ENCODE results near the gene GNAO1. TPM values are rescaled to one million over a fixed set of nuclear protein-coding genes. Genes with fewer than 3 reads are reported as not detected.

GNAO1 gene
- total RNA-seq, 2 donors from 2014 or later, result 6.1 to 23.6 TPM

DNA sequence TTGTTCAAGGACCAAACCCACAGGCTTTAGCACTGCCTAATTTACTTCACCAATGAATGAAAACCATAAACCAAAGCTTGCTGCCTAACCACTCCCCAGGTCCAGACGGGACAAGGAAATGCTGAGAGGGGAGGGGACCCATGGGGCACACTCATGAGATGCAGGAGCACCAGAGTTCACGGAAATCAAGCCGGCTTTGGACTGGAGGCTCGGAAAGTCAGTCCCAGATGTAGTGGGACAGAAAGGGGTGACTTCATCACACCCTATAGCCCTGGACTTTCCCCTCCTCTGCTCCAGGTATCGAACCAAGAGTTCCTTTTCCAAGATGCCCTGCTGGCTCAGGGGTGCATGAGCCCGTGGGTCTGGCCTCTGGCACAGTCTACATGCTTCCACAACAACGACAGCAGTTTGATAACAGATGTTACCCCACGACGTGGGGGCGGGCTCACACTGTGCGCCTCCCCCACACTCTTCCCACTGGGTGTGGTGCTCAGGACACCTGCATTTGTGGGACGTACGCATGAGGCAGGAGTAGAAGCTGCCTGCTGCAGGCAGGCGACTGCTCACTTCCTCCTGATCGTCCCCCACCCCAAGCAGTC, 170.9 kb downstream of the GNAO1 start:
- no peak for TF ChIP-seq POLR2A (IDR thresholded peaks at IDR 0.05)
- TF ChIP-seq POLR2AphosphoS5 (IDR thresholded peaks at IDR 0.05), result no peak
- TF ChIP-seq, protein P1, sequence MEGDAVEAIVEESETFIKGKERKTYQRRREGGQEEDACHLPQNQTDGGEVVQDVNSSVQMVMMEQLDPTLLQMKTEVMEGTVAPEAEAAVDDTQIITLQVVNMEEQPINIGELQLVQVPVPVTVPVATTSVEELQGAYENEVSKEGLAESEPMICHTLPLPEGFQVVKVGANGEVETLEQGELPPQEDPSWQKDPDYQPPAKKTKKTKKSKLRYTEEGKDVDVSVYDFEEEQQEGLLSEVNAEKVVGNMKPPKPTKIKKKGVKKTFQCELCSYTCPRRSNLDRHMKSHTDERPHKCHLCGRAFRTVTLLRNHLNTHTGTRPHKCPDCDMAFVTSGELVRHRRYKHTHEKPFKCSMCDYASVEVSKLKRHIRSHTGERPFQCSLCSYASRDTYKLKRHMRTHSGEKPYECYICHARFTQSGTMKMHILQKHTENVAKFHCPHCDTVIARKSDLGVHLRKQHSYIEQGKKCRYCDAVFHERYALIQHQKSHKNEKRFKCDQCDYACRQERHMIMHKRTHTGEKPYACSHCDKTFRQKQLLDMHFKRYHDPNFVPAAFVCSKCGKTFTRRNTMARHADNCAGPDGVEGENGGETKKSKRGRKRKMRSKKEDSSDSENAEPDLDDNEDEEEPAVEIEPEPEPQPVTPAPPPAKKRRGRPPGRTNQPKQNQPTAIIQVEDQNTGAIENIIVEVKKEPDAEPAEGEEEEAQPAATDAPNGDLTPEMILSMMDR (IDR thresholded peaks at IDR 0.05), result no peak
- peaks cover 0 to 4% of the 10 kb centered on the region in 2 donors for H3K36me3 ChIP-seq
- H3K4me3 ChIP-seq, result no peak overlapping the region
- H3K9me3 ChIP-seq, result no peaks in the 10 kb centered on the region
- DNase-seq (ENCODE audit: low spot score), result no peak
- no peaks in the 10 kb centered on the region for H3K27me3 ChIP-seq (replicated peaks; ENCODE audit: insufficient read depth)
- 74% methylated on average over 15 of the region's 15 CpGs for WGBS
- intact Hi-C loops (cut with DNase I), result no loop called here
- H3K4me1 ChIP-seq (replicated peaks), result no peaks in the 10 kb centered on the region
- no peak overlapping the region for H3K27ac ChIP-seq

- H3K4me3 ChIP-seq, result no peak overlapping the region
- 93% methylated on average over 17 of the region's 17 CpGs for WGBS
- H3K9me3 ChIP-seq, result no peaks in the 10 kb centered on the region
- H3K27ac ChIP-seq, result no peak overlapping the region
- intact Hi-C loops (cut with DNase I), result no loop called here
- TF ChIP-seq POLR2A (IDR thresholded peaks at IDR 0.05) (no peak), POLR2AphosphoS5 (IDR thresholded peaks at IDR 0.05) (no peak)
- TF ChIP-seq, protein P1 (IDR thresholded peaks at IDR 0.05), result no peak
- no peaks in the 10 kb centered on the region for H3K4me1 ChIP-seq (replicated peaks)
- H3K27me3 ChIP-seq (replicated peaks; ENCODE audit: insufficient read depth), result no peaks in the 10 kb centered on the region
- peaks cover 0 to 4% of the 10 kb centered on the region in 2 donors for H3K36me3 ChIP-seq
- DNase-seq (ENCODE audit: low spot score), result no peak
Measured at GRCh38 chr16:56362706-56363105, 171.4 kb downstream of the GNAO1 start.

GRCh38 chr16:56363181-56363716, 172.0 kb downstream of the GNAO1 start:
- intact Hi-C loops (cut with DNase I), result no loop called here
- H3K27me3 ChIP-seq (replicated peaks; ENCODE audit: insufficient read depth), result no peaks in the 10 kb centered on the region
- H3K9me3 ChIP-seq, result no peaks in the 10 kb centered on the region
- no peaks in the 10 kb centered on the region for H3K4me1 ChIP-seq (replicated peaks)
- H3K4me3 ChIP-seq, result no peak overlapping the region
- no peak overlapping the region for H3K27ac ChIP-seq
- peaks cover 0 to 4% of the 10 kb centered on the region in 2 donors for H3K36me3 ChIP-seq
- 91% methylated on average over 6 of the region's 6 CpGs for WGBS
- TF ChIP-seq POLR2A (IDR thresholded peaks at IDR 0.05) (no peak), POLR2AphosphoS5 (IDR thresholded peaks at IDR 0.05) (no peak)
- TF ChIP-seq, protein P1 (IDR thresholded peaks at IDR 0.05), result no peak
- no peak for DNase-seq (ENCODE audit: low spot score)

DNA sequence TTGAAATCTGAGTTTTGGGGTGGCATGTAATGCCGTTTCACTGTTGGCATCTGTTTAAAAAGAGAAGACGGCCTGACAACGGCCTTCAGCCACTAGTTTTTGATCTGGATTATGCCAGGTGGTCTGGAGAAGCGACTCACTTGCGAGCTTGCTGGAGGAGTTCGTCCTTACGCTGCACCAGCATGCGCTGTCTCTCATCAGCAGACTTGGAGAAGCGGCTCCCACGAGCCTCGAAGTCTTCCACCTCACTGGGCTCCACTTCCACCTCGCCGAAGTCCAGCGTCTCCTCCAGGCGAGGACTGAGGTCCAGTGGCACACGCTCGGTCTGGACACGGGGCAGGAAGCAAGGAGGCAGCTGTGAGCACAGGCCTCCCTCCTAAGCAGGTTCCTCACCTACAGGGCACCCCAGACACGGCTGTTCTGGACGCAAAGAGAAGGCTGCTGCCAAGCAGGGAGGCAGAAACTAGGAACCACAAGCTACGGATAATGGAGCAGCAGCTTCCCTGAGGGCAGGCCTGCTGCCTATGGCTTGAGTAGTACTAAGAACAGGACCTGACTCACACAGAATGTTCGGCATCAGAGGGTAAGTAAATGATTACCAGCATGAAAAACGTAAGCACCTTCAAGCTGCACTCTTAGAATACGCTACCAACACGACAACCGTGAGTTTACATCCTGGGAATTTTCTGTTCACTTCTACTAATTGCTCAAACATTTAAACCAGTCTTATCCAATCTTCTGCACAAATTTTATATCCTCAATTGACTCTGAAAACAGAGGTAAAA, 172.7 kb downstream of the GNAO1 start:
- no peaks in the 10 kb centered on the region for H3K9me3 ChIP-seq
- intact Hi-C loops (cut with DNase I), result no loop called here
- H3K4me3 ChIP-seq, result no peak overlapping the region
- no peaks in the 10 kb centered on the region for H3K4me1 ChIP-seq (replicated peaks)
- H3K27me3 ChIP-seq (replicated peaks; ENCODE audit: insufficient read depth), result no peaks in the 10 kb centered on the region
- TF ChIP-seq, protein P1 (IDR thresholded peaks at IDR 0.05), result no peak
- no peak for TF ChIP-seq POLR2AphosphoS5 (IDR thresholded peaks at IDR 0.05)
- TF ChIP-seq POLR2A (IDR thresholded peaks at IDR 0.05), result no peak
- no peak for DNase-seq (ENCODE audit: low spot score)
- H3K27ac ChIP-seq, result no peak overlapping the region
- 94% methylated on average over 26 of the region's 26 CpGs for whole genome bisulfite sequencing
- H3K36me3 ChIP-seq, result peaks cover 0 to 4% of the 10 kb centered on the region in 2 donors
